Neural cell (in vitro differentiated cells): ENCODE measurements around the gene GOLPH3L. TPM values are rescaled to one million over a fixed set of nuclear protein-coding genes. Genes with fewer than 3 reads are reported as not detected.

Experiments used
- H2AFZ ChIP-seq: fragments of 200-600, 300-800 bp; sonication (generic), shearing (Covaris generic); 2 replicates; pipeline ENCODE4 v1.6.0; 2014; ENCODE audit warnings: low read depth, mild to moderate bottlenecking, antibody characterized with exemption, low read length, moderate library complexity
- H3F3A ChIP-seq: fragments of 200-600 bp; shearing (Covaris generic); 2 replicates; pipeline ENCODE4 v1.6.1; 2016; ENCODE audit warnings: mild to moderate bottlenecking, moderate library complexity, mixed read lengths, antibody characterized with exemption, low read length; ENCODE audit not compliant: insufficient read depth, poor library complexity, severe bottlenecking
- H3K27ac ChIP-seq: fragments of 200-600, 300-800 bp; sonication (generic), shearing (Covaris generic); 2 replicates; pipeline ENCODE4 v1.5.1; 2014; ENCODE audit warnings: mild to moderate bottlenecking, low read length, moderate library complexity
- H3K27me3 ChIP-seq: fragments of 300-800, 200-600 bp; sonication (generic), shearing (Covaris generic); 2 replicates; pipeline ENCODE4 v1.6.0; 2014; ENCODE audit warnings: mild to moderate bottlenecking, low read depth, low read length, moderate library complexity; ENCODE audit not compliant: insufficient read depth
- H3K36me3 ChIP-seq: fragments of 300-800, 200-600 bp; sonication (generic), shearing (Covaris generic); 2 replicates; pipeline ENCODE4 v1.5.1; 2014; ENCODE audit warnings: mild to moderate bottlenecking, antibody characterized with exemption, low read length, moderate library complexity; ENCODE audit not compliant: insufficient read depth
- H3K4me2 ChIP-seq: fragments of 300-800, 200-600 bp; sonication (generic), shearing (Covaris generic); 2 replicates; pipeline ENCODE4 v1.6.0; 2014; ENCODE audit warnings: mild to moderate bottlenecking, low read length
- H3K4me3 ChIP-seq: fragments of 300-800, 200-600 bp; sonication (generic), shearing (Covaris generic); 2 replicates; pipeline ENCODE4 v1.5.1; 2014; ENCODE audit warnings: mild to moderate bottlenecking, low read length, moderate library complexity
- H3K79me2 ChIP-seq: fragments of 200-600 bp; shearing (Covaris generic); replicated peaks from 2 replicates; pipeline ENCODE4 v1.6.0; 2014; ENCODE audit warnings: mild to moderate bottlenecking, low read length, moderate library complexity; ENCODE audit not compliant: insufficient read depth
- H3K9ac ChIP-seq: fragments of 300-800, 200-600 bp; sonication (generic), shearing (Covaris generic); 2 replicates; pipeline ENCODE4 v1.6.1; 2016; ENCODE audit warnings: mild to moderate bottlenecking, low read length, mixed read lengths
- H3K9me2 ChIP-seq: fragments of 200-600 bp; shearing (Covaris generic); 2 replicates; pipeline ENCODE4 v1.6.1; 2016; ENCODE audit warnings: mild to moderate bottlenecking, low read length, mixed read lengths; ENCODE audit not compliant: insufficient read depth
- H3K9me3 ChIP-seq: fragments of 200-600, 300-800 bp; sonication (generic), shearing (Covaris generic); 2 replicates; pipeline ENCODE4 v1.6.1; 2016; ENCODE audit warnings: mild to moderate bottlenecking, mixed run types, low read length, moderate library complexity, mixed read lengths
- H4K20me1 ChIP-seq: fragments of 200-600 bp; shearing (Covaris generic); 2 replicates; pipeline ENCODE4 v1.6.1; 2016; ENCODE audit warnings: mild to moderate bottlenecking, mixed run types; ENCODE audit not compliant: insufficient read depth
- EP300 ChIP-seq: fragments of 450-650 bp; conservative IDR thresholded peaks from 2 replicates; pipeline ENCODE4 v1.6.1; 2014; ENCODE audit warnings: antibody characterized with exemption, mild to moderate bottlenecking, moderate library complexity; ENCODE audit not compliant: poor library complexity, severe bottlenecking
- EZH2 ChIP-seq: fragments of 200-600, 300-800 bp; shearing (Covaris generic), sonication (generic); IDR thresholded peaks from 2 replicates; pipeline ENCODE4 v1.6.1; 2014; ENCODE audit warnings: antibody characterized with exemption, low read length, borderline replicate concordance, mild to moderate bottlenecking; ENCODE audit not compliant: insufficient read depth, poor library complexity, severe bottlenecking
- MXI1 ChIP-seq: fragments of 450-650 bp; conservative IDR thresholded peaks from 2 replicates; pipeline ENCODE4 v1.6.1; 2014; ENCODE audit warnings: antibody characterized with exemption, mild to moderate bottlenecking; ENCODE audit not compliant: poor library complexity, severe bottlenecking
- POLR2AphosphoS5 ChIP-seq: IDR thresholded peaks from 2 replicates; pipeline ENCODE4 v1.6.1; 2012
- RAD21 ChIP-seq: fragments of 450-650 bp; conservative IDR thresholded peaks from 2 replicates; pipeline ENCODE4 v1.6.1; 2014; ENCODE audit warnings: antibody characterized with exemption, mild to moderate bottlenecking, moderate library complexity
- REST ChIP-seq: IDR thresholded peaks from 2 replicates; pipeline ENCODE4 v1.6.1; 2012; ENCODE audit warnings: borderline replicate concordance
- SMC3 ChIP-seq: fragments of 450-650 bp; conservative IDR thresholded peaks from 2 replicates; pipeline ENCODE4 v1.6.1; 2014; ENCODE audit warnings: antibody characterized with exemption, mild to moderate bottlenecking, moderate library complexity; ENCODE audit not compliant: poor library complexity
- TAF1 ChIP-seq: IDR thresholded peaks from 2 replicates; pipeline ENCODE4 v1.6.1; 2012; ENCODE audit warnings: low read depth
- polyA plus RNA-seq: library from polyadenylated mRNA; depleted of rRNA; stranded (reverse); fragments of >200 nt; gene quantifications from 2 replicates; pipeline ENCODE4 v1.2.3, GENCODE V29; 2014
- TF ChIP-seq, protein P1 (sequence below): fragments of 450-650 bp; IDR thresholded peaks from 2 replicates; pipeline ENCODE4 v1.5.1; 2014; ENCODE audit warnings: antibody characterized with exemption, mild to moderate bottlenecking, moderate library complexity; ENCODE audit not compliant: poor library complexity, severe bottlenecking

GOLPH3L gene
- polyA plus RNA-seq, 1 donor from 2014 or later: 7.0 TPM

- H3K4me3 ChIP-seq: peak overlapping the region; percentile 69
- peak overlapping the region; percentile 82 for H3K4me2 ChIP-seq
- TF ChIP-seq TAF1: no peak
- no peak for TF ChIP-seq REST
- no peak for TF ChIP-seq EP300
- TF ChIP-seq, protein P1, sequence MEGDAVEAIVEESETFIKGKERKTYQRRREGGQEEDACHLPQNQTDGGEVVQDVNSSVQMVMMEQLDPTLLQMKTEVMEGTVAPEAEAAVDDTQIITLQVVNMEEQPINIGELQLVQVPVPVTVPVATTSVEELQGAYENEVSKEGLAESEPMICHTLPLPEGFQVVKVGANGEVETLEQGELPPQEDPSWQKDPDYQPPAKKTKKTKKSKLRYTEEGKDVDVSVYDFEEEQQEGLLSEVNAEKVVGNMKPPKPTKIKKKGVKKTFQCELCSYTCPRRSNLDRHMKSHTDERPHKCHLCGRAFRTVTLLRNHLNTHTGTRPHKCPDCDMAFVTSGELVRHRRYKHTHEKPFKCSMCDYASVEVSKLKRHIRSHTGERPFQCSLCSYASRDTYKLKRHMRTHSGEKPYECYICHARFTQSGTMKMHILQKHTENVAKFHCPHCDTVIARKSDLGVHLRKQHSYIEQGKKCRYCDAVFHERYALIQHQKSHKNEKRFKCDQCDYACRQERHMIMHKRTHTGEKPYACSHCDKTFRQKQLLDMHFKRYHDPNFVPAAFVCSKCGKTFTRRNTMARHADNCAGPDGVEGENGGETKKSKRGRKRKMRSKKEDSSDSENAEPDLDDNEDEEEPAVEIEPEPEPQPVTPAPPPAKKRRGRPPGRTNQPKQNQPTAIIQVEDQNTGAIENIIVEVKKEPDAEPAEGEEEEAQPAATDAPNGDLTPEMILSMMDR: no peak
- no peak for TF ChIP-seq SMC3
- TF ChIP-seq MXI1: no peak
- TF ChIP-seq POLR2AphosphoS5: no peak
- TF ChIP-seq RAD21: no peak
- TF ChIP-seq EZH2: no peak
- no peaks in the 10 kb centered on the region for H3F3A ChIP-seq
- no peaks in the 10 kb centered on the region for H3K9me3 ChIP-seq
- no peaks in the 10 kb centered on the region for H3K36me3 ChIP-seq
- peak overlapping the region; percentile 73 for H2AFZ ChIP-seq
- no peak overlapping the region for H3K27ac ChIP-seq
- no peaks in the 10 kb centered on the region for H4K20me1 ChIP-seq
- no peaks in the 10 kb centered on the region for H3K9me2 ChIP-seq
- H3K79me2 ChIP-seq: peaks cover 11% of the 10 kb centered on the region
- peak overlapping the region; percentile 58 for H3K9ac ChIP-seq
- H3K27me3 ChIP-seq: no peaks in the 10 kb centered on the region
Observed at GRCh38 chr1:150696590-150696989, 364 bp downstream of the GOLPH3L start.

DNA sequence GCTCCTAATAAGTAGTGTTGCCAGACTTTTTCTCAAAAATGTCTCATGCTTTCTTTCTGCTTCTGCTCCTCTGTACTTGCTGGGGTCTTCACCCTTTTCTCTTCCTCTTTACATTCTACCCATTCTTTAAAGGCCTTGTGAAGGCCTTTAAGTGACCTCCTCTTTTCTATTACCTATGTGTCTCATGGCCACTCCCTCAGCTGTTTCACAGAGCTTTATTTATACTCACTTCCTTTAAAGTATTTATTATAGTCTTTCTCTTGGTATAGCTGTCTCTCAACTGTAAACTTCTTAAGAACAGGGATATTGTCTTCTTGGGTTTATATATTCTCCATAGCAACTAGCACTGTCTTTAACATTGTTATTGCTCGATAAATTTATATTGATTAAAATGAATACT, 792 bp downstream of the GOLPH3L start:
- Histone ChIP-seq H3K9me2 (no peaks in the 10 kb centered on the region), H4K20me1 (no peaks in the 10 kb centered on the region), H3K79me2 (peaks cover 11% of the 10 kb centered on the region), H3K9ac (no peak overlapping the region), H3K27me3 (no peaks in the 10 kb centered on the region), H3K4me3 (peak overlapping the region; percentile 69), H3K27ac (no peak overlapping the region), H3F3A (no peaks in the 10 kb centered on the region), H2AFZ (no peak overlapping the region), H3K36me3 (no peaks in the 10 kb centered on the region), H3K9me3 (no peaks in the 10 kb centered on the region), H3K4me2 (peak overlapping the region; percentile 82)
- no peak for TF ChIP-seq EP300
- no peak for TF ChIP-seq EZH2
- TF ChIP-seq TAF1: no peak
- no peak for TF ChIP-seq SMC3
- no peak for TF ChIP-seq POLR2AphosphoS5
- TF ChIP-seq, protein P1: no peak
- TF ChIP-seq MXI1: no peak
- no peak for TF ChIP-seq RAD21
- no peak for TF ChIP-seq REST
